Right atrium auricular region (tissue), 2 donors: ENCODE results near the gene SIRT3. TPM values are rescaled to one million over a fixed set of nuclear protein-coding genes. Genes with fewer than 3 reads are reported as not detected.

Experiments
- DNase-seq: peaks from one replicate; pipeline ENCODE4 v3.0.0-alpha.2; 2019; ENCODE audit warnings: low spot score
- H3K27ac ChIP-seq, 2 donors: fragments of 200-600 bp; sonication (generic); 1 replicate in 1 of 2; 2 replicates in 1 of 2; pipeline ENCODE4 v1.5.1; 2016 to 2019
- H3K27me3 ChIP-seq, 2 donors: fragments of 200-600 bp; sonication (generic); one replicate each; pipeline versions ENCODE4 v1.5.1 to v1.6.0; 2017 to 2019
- H3K36me3 ChIP-seq: fragments of 200-600 bp; sonication (generic); one replicate; pipeline ENCODE4 v1.5.1; 2016
- H3K4me1 ChIP-seq, 2 donors: fragments of 200-600 bp; sonication (generic); one replicate each; pipeline versions ENCODE4 v1.5.1 to v1.6.0; 2017 to 2019
- H3K4me3 ChIP-seq, 2 donors: fragments of 200-600 bp; sonication (generic); 1 replicate in 1 of 2; 2 replicates in 1 of 2; pipeline ENCODE4 v1.5.1; 2017 to 2019; ENCODE audit warnings: mild to moderate bottlenecking in 1 of 2, moderate library complexity in 1 of 2
- H3K9me3 ChIP-seq, 2 donors: fragments of 200-600 bp; sonication (generic); one replicate each; pipeline ENCODE4 v1.5.1; 2019
- CTCF ChIP-seq, 2 donors: fragments of 200-600 bp; sonication (generic); IDR thresholded peaks; one replicate each; pipeline ENCODE4 v1.5.1; 2019; ENCODE audit warnings: antibody characterized with exemption in 2 of 2
- total RNA-seq, 2 donors: library from RNA; depleted of rRNA; stranded (reverse); fragments of >200 nt; gene quantifications; one replicate each; pipeline ENCODE4 v1.1.0, GENCODE V29; 2016

Gene SIRT3
- total RNA-seq, 2 donors from 2014 or later = 18.3 to 31.4 TPM

GRCh38 chr11:255816-256215, 19.7 kb upstream of the SIRT3 start:
- Histone ChIP-seq H3K9me3 (no peaks in the 10 kb centered on the region), H3K4me3 (no peak overlapping the region), H3K27ac (no peak overlapping the region), H3K4me1 (no peaks in the 10 kb centered on the region), H3K36me3 (peaks cover 27% of the 10 kb centered on the region), H3K27me3 (no peaks in the 10 kb centered on the region)
- no peak for DNase-seq
- TF ChIP-seq CTCF (IDR thresholded peaks at IDR 0.05) = no peak

GRCh38 chr11:255176-255575, 19.0 kb upstream of the SIRT3 start:
- H3K36me3 ChIP-seq = peaks cover 33% of the 10 kb centered on the region
- H3K27me3 ChIP-seq = no peaks in the 10 kb centered on the region
- no peak for TF ChIP-seq CTCF (IDR thresholded peaks at IDR 0.05)
- H3K27ac ChIP-seq = no peak overlapping the region
- H3K9me3 ChIP-seq = no peaks in the 10 kb centered on the region
- H3K4me3 ChIP-seq = no peak overlapping the region
- DNase-seq = no peak
- H3K4me1 ChIP-seq = no peaks in the 10 kb centered on the region

- Histone ChIP-seq H3K4me3 (no peak overlapping the region), H3K4me1 (no peaks in the 10 kb centered on the region), H3K9me3 (no peaks in the 10 kb centered on the region), H3K27me3 (no peaks in the 10 kb centered on the region), H3K27ac (no peak overlapping the region), H3K36me3 (peaks cover 43% of the 10 kb centered on the region)
- DNase-seq = no peak
- TF ChIP-seq CTCF (IDR thresholded peaks at IDR 0.05) = no peak
Observed at GRCh38 chr11:253886-254270, 17.7 kb upstream of the SIRT3 start.

GRCh38 chr11:253160-253885, 17.2 kb upstream of the SIRT3 start:
- no peak for TF ChIP-seq CTCF (IDR thresholded peaks at IDR 0.05)
- no peak overlapping the region for H3K4me3 ChIP-seq
- H3K9me3 ChIP-seq = no peaks in the 10 kb centered on the region
- H3K36me3 ChIP-seq = peaks cover 48% of the 10 kb centered on the region
- DNase-seq = no peak
- H3K4me1 ChIP-seq = no peaks in the 10 kb centered on the region
- H3K27me3 ChIP-seq = no peaks in the 10 kb centered on the region
- no peak overlapping the region for H3K27ac ChIP-seq

GRCh38 chr11:252666-253065, 16.5 kb upstream of the SIRT3 start:
- no peak overlapping the region for H3K27ac ChIP-seq
- H3K4me3 ChIP-seq = no peak overlapping the region
- no peak for DNase-seq
- no peaks in the 10 kb centered on the region for H3K4me1 ChIP-seq
- no peaks in the 10 kb centered on the region for H3K9me3 ChIP-seq
- peaks cover 55% of the 10 kb centered on the region for H3K36me3 ChIP-seq
- TF ChIP-seq CTCF (IDR thresholded peaks at IDR 0.05) = no peak
- H3K27me3 ChIP-seq = no peaks in the 10 kb centered on the region

GRCh38 chr11:251550-251949, 15.4 kb upstream of the SIRT3 start:
- DNase-seq = no peak
- no peaks in the 10 kb centered on the region for H3K4me1 ChIP-seq
- no peaks in the 10 kb centered on the region for H3K27me3 ChIP-seq
- H3K36me3 ChIP-seq = peaks cover 66% of the 10 kb centered on the region
- H3K4me3 ChIP-seq = no peak overlapping the region
- TF ChIP-seq CTCF (IDR thresholded peaks at IDR 0.05) = no peak
- H3K27ac ChIP-seq = no peak overlapping the region
- no peaks in the 10 kb centered on the region for H3K9me3 ChIP-seq
